C1 segment of cervical spinal cord (tissue), 14 donors: ENCODE measurements around the gene CDK5RAP3.

Source experiments
- DNase-seq, 14 donors: peaks; one replicate each; lab custom pipeline; 2025; lab: John Stamatoyannopoulos, UW

The CDK5RAP3 gene

DNA sequence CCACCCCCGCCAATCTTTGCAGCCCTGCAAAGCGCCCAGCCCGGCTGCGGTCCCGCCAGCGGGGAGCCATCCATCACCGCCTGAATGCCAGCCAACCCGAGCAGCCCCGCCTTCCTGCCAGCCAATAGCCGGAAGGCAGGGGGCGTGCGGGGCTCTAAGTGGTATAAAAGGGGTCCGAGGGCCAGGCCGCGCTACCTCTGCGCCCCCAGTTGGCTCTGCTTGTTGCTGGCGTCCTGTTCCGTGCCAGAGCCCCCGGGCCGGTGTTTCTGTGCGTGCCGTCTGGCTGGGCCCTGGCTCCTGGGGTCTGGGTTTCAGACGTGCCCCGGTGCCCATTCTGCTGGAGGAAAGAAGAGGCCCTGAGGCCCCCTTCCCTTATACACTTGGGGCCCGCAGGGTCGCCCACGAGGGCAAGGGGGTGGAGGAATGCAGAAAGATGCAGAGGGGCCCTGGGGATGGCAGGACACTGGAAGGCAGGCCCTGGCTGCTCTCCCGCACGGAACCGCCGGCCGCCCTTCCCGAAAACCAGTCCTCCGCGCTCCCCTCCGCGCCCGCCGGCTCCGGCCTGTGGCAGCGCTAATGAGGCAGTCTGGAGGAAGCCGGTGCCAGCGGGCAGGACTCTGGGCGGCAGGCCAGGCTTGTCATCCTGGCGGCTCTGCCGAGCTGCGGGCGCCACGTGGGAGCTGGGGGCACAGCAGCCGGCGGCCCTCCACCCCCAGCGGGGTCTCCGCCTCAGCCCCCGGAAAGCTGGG is 52.7 kb downstream of the CDK5RAP3 start:
- DNase-seq = peak in 13 of 14 donors; percentile 39 to 90 (median 79)

DNA sequence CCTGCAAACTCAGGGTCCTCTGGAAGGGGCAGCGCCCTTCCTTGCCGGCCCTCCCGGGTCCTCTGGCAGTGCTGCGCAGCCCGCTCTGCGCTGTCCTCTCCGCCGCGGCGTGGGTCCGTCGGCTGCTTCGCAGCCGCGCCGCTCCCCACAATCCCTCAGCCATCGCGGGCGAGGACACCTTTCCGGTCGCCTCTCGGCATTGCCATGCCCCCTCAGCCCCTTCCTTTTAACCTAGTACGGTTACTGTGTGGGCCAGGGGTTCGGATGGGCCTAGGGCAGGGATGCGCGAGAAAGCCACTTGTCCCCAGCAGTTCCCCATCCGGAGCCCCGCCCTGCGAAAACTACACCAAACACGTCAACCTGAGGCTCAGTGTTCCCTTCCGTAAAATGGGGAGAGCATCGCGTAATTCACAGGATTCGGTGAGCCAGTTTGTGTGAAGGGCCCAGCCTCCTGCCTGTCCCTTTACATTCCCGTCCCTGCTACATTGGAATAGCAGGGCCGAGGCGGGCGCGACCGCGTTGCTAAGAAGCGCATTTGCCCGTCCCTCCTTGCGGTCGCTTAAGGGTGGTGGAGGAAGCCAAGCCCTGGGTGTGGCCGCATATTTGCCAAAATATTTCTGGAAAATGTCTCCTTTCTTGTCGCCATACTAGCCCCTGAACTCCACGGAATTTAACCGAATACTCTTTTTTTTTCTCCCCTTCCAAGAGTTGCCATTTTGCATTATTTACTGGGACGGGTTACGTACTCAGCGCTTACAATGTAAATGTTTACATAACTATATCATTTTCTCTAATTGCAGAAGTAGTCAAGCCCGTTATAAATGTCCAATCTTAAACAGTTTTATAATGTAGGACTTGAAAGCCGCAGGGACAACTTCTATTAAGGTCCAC is 53.5 kb downstream of the CDK5RAP3 start:
- DNase-seq = peak in 6 of 14 donors; percentile 18 to 66 (median 54)

DNA sequence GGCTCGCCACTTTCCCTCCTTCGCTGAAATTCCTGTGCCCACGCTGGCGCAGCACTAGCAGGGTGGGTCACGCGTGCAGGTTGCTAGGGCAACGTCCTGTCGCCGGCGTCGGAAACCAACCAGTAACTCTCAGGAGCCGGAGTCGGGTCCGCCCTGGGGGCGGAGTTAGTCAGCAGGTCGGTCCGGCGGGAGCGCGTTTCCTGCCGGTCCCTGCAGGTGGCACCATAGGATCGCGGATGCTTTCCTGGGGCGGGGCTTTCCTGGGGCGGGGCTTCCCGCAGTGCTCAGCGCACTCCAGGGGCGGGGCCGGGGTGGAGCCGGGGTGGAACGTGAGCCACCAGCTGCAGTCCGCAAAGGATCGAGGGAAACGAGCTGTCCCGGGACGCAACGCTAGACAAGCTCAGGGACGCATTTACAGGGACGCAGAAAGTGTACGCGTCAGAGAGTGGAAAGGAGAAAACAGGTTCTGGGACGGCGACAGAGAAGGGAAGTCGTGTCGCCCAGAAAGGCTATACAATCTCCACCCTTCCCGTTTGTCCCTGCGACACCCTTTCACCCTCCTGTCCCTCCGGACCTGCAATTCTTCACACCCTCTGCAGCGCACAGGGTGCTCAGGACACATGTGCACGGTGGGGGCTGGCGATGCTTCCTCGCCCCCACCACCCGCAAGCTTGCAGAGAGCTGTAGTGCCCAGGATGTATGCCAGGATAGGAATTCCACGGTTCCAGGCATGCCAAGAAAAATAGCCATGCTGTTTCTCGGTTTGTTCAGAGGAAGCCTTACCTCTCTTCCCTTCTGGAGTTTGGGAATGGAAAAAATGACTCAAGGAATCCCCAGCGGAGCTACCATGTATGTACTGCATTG is 54.4 kb downstream of the CDK5RAP3 start:
- peak; percentile 79 to 98 (median 96) for DNase-seq

DNA sequence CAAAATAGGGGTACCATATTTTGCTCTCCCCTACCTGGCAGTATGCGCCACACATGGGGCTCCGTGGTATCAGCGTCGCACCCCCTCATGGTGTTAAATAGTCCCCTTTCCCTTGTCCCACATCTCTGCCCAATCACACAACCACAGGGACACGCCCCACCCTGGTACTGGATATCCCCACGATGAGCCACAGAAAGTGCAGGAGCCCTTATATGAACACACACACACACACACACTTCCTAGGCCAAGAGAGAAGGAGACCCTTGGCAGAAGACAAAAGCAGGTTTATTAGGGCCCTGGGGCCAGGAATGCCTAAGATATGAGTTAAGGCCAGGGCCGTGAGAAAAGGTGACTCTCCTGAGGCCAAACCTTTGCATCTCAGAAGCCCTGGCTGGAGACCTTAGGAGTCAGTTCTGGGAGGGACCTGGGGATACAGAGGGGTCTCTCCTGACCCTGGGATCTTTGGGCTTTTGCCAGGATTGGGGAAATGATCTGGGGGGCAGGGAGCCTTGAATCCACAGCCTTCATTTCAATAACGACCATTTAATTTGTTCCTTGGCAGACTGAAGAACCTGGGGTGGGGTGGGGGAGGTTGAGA is 55.1 kb downstream of the CDK5RAP3 start:
- no peak for DNase-seq

DNA sequence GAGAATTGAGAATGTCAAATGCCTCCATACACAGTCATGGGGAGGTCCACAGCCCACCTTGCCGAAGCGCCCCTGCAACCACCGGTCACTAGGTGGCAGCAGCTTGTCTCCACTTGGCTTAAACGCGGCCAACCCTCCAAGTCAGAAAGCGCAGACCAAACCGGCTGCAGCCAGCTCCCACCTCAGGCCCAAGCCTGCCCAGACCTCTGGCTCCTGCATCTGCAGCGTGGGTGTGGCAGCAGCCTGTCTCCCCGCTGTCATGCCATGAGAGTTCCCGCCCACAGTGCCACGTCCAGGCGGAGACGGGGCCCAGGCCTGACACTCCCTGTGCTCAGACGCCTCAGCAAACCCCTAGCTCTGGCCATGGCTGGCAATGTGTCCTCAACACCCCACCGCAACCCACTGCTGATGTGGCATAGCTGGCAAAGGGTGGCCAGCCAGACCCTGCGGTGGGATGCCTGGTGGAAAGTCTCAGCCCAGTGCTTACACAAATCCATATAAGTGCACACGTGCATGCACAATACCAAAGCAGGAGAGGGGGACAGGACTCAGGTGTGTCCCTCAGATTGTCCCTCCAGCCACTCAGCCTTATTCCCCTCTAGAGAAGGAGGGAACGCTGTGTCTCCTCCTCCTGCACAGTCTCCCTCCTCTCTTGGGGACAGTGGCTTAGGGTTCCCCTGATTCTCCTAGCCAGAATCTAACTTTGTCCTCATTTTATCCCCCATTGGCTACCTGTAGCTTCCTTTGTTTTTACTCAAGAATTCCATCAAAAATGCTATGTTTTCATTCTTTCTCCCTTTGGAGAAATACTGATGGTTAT is 55.8 kb downstream of the CDK5RAP3 start:
- peak in 12 of 14 donors; percentile 32 to 79 (median 65) for DNase-seq

DNA sequence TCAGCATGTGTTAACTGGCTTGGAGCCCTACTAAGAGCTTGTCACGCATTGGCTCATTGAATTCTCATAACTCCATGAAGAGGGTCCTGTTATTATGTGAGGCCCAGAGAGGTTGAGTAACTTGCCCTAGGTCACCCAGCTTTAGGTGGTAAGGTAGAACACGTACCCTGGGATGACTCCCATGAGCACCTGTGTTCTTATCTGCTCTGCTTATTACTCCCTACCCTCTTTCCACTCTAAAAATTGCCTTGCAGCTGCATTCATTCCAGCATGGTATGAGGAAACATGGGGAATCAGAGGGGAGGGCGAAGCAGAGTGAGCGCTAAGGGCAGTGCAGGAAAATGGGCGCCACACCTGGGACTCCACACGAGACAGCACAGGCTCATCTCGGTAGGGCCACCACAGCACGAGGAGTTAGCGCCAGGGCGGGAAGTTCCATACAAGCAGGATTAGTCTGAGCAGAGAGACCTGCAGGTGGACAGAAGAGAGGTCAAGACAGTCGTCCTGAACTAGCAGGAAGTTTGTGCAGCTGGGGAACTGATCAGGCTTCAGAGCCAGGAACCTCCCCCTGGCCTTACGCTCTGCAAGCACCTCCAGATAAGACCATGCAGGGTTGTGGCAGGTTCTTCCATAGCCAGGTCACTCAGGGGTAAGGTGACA is 56.5 kb downstream of the CDK5RAP3 start:
- no peak for DNase-seq

DNA sequence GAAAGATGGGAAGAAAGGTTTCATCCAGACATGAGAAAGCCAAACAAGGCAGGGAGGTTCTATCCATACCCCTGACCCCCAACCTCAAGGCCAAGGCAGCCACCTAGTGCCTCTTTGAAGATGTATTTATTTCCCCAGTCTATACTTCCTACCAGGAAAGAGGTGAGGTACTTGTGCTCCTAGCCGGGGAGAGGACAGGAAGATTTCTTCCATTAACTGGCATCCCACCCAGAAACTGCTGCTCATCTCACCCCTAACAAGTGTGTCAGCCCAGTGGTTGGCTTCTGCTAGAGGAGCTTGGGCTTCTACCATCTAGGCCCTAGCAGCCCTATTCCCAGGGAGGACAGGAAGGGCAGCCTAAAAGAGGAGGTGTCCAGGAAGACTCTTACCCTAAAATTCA is 57.8 kb downstream of the CDK5RAP3 start:
- DNase-seq = no peak

DNA sequence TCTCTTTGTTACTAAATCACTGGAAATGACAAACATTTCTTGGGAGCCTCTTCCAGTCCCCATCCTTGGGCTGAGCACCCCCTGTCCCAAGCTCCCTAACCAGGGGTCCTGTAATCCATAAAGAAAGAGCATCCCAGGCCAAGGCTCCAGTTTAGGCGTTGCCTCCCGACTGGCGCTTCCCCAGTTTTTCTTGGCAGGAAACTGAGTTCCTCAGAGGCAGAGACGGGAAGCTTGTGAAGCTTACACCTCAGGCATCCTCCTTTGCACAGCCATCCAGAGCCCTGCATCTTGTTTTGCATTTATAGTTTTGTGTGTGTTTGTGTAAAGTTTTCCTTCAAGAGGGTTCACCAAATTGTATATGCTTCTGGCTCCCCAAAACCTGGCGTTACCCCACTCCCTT is 59.6 kb downstream of the CDK5RAP3 start:
- DNase-seq = peak in 1 of 14 donors; percentile 10
